Stimulated activated CD8-positive, alpha-beta memory T cell treated with anti-CD3 and anti-CD28 coated beads, Interleukin-12 subunit alpha, Interleukin-12 subunit beta, amount 100 ng/mL, for 1 hour (primary cell): Measurements from ENCODE around the gene ASTN2.

Experiments used
- DNase-seq: peaks from one replicate; pipeline ENCODE4 v3.0.0-alpha.2; 2020; ENCODE audit warnings: low read depth

ASTN2 gene

DNA sequence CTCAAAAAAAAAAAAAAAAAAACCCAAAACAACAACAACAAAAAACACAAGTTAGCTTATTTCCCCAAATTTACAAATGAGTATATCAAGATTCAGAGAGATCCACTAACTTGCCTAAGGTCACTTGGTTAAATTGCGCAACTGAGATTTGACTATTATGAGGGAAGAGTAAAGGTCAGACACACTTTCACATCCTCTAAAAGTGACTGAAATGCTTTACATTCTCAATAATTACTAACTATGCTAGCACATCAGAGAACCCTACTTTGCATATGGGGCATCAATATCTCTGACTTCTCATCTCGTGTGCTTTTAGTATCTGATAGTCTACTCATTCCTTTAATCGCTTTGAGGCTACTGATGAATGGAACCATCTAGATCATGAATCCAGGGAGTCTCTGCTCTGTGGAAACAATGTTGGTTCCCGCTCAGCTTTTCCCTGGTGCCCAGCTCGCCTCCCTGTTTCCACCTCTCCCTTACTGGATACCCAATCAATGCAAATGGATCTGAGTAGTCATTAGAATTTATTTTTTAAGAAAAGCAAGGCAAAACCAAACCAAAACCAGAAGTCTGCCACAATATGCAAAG lies 909.9 kb downstream of the ASTN2 start:
- DNase-seq, result no peak

DNA sequence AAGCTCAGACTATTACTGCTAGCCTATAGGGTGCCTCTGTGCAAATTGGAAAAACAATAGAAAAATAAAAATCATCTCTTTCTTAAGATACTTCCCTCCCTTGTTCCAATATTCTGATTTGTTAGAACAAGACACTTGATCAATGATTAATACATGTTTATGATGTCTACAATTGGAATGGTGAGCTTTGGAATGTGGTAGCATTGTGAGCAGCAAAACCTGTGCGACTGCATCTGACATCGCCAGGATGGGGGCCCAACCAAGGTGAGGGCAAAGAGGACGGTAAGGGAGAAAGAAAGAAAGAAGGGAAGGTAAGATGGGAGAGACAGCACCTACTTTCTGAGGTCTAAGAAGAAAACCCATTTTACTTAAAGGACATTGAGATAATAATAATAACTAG lies 910.8 kb downstream of the ASTN2 start:
- no peak for DNase-seq

DNA sequence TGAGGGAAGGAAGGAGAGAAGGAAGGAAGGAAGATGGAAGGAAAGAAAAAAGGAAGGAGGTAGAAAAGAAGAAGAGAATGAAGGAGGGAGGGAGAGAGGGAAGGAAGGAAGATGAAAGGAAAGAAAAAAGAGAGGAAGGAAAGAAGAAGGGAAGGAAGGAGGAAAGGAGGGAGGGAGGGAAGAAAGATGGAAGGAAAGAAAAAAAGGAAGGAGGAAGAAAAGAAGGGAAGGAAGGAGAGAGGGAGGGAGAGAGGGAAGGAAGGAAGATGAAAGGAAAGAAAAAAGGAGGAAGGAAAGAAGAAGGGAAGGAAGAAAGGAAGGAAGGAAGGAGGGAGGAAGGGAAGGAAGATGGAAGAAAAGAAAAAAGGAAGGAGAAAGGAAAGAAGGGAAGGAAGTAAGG lies 912.1 kb downstream of the ASTN2 start:
- no peak for DNase-seq

DNA sequence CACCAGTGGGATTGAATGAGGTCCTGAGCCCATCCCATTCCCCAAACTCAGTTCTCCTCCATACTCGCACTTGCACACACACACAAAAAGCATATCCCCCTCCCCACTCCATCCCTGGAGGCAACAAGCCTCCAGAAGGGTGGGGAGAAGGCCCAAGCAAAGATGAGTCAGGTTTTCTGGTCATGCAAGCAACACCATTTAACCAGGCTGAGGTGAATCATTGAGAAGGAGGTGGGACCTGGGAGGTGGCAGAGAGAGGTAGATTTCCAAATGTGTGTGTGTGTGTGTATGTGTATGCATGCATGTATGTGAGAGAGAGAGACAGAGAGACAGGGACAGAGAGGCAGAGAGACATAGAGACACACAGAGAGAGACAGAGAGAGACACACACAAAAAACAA lies 913.0 kb downstream of the ASTN2 start:
- DNase-seq, result no peak

DNA sequence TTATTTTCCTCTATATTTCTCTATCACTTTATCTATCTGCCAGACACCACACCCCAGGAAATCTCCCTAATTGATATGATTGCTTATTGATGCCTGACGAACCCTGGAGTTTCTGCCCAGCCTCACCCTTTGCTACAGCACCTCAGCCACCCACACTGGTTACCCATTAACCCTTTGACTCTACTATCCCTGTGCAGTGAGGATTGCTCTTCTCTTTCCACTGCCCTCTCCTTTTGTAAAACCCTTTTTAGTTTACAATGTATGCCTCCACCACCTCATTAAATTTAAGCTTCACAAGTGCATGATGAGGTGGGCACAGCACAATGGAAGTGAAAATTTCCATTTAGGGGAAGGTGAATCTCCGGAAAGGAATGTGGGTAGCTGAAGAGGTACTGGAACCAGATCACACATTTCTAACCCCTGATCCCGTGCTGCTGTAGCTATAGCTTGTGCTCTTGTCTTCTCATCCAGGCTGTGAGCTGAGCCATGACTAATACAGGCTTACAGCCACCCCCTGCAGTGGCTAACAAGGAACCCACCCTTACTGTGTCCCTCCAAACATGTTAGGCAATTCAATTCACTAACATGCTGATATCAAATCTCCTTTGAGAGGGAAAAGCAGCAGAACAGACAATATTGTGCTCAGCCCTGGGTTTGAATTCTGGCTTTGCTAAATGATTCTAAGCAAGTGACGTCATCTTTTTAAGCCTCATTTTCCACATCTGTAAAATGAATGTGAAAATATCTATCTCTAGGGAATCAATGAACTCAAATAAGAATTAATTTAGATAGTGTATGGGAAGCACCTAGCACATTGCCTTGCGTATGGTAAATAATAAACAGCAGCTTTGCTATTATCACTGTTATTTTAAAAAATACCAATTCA lies 914.6 kb downstream of the ASTN2 start:
- DNase-seq, result no peak

DNA sequence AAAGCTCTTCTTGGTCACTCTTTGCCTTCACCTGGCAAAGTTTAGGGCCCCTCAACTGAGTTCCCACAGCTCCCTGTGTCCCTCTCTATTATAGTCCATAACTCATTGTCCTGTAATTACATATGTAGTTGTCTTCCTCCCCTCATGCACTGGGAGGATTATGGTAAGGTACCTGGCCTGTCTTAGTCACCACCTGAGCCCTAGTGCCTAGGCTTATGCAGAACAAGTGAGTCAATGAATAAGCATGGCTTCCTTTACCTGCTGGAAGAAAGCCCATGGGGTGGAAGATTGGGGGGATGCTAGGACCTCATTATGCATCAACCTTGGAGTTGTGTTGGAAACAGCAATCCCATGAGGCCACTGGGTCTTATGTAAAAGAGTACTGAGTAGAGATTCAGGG lies 915.4 kb downstream of the ASTN2 start:
- DNase-seq, result no peak

DNA sequence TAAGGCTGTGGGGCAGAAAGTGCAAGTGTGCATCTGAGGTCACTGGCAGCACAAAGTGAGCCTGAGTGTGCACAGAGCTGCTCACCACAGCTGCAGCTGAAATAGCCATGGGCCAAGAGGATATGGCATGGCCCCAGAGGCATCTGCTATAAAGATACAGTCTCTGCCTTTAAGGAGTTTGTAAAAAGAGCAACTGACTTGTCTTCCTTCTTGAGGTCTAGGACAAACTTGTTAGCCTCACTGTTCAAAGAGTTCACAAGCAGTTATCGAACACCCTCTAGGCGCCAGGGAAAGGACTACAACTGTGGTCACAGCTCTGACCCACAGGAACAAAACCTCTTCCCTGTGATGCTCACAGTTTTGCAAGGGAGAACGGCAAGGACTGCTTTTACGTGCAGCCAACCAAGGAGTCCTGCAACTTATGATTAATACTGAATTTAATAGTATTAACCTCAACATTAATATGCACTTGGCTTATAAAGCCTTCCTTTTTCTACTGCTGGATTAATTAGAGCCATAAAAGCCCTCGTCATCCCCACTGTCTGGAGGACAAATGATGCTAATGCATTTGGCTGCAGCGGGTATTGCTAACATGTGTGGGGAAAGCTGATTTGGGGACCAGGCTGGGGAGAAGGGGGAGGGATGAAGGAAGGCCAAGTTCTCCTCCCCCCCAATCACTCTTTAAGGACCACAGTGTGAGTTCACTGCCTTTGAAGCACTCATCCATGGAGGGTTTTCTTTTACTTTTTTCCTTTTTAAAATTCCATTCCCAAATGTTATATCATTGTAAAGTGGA lies 917.6 kb downstream of the ASTN2 start:
- no peak for DNase-seq

DNA sequence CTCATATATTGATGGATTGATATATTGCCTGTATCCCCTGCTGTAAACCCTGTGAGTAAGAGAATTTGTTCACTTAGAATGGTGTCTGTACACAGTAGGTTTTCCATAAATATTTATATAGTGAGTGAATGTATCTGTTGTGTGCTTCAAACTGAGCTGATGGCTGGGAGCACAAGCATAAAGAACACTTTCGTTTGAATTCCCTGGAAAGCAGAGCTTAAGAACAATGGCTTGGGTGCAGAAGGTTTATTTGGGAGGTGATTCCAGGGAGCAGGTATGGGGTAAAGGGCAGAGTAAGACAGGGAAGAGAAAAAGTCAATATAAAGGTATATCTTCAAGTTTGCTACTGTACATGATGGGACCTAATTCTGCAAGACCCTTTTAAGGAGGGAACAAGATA lies 918.7 kb downstream of the ASTN2 start:
- no peak for DNase-seq

DNA sequence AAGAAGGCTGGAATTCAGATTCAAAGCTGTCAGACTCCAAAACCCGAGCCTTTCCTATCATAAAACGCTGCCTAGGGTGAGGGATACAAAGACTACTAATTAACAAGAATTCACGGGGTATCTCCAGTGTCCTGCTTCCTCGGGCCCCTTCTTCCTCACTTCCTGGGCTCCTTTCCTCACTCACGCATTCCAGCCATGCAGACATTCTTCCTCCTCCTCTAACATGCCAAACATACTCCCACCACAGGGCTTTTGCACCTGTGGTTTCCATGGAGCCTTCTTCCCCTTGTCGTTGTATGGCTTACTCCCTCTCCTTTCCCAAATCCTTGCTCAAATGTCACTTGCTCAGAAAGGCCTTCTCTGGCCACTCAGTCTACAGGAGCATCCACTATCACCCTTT lies 919.1 kb downstream of the ASTN2 start:
- no peak for DNase-seq

DNA sequence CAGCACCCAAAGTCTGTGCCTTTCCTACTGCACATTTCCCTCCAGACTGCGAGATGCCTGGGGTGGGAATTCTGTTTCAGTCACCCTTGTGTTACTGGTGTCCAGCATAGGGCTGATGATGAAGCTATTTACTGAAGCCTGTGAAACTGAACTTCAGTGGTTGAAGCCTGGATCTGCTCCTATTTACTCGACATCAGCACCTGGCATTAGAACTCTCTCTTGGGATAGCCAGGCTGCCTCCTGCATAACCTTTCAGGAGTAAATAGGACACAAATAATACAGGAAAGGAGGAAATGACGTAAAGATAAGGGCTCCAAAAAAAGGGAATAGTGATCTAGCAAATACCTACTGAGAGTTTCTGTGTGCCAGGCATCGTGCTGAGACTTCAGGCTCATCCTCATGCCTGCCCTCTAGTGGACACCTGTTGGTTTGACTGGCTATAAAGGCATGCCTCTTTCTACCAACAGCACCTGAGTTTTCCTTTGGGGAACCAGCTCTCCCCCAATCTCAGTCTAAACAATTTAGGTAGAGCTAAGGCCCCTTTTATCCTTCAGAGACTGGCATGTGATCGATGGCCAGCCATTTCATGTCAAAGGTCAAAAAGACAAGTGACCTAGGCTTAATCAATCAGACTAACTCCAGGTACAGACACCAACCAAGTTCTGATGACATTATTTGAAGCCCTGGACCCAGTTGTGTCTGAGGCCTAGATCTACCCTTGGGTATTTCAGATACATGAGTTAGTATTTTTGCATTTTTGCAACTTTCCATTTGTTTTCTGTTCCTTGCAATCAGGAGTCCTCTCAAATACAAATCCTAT lies 919.8 kb downstream of the ASTN2 start:
- DNase-seq, result no peak

DNA sequence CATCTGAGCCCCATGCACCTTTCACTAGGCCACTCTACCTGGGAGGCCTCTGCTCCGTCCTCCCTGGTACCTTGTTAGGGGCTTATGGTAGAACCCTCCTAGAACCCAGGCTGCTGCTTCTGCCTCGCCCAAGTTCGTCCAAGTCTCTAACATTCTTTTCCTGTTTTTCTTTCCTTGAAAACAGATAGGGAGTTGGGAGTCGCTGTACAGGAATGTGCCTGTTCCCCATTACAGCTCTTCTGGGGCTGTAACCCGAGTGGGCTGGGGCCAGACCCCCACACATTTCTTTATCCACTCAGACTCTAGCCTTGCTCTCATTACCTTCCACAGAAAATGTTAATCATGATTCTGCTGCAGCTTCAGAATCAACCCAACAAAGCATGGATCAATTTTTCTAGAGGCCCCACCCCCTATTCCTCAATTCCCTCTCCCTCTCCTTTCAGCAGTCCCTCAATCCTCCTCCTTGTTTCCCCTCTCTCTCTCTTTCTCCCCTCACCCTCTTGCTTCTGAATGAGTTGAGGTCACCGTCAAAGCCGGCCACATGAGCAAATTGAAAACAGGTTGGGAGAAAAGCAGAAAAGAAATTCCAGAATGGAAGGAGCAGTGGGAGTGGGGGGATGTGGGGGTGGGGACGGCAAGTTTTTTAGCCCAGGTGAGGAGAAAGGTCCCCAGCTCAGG lies 921.5 kb downstream of the ASTN2 start:
- no peak for DNase-seq

DNA sequence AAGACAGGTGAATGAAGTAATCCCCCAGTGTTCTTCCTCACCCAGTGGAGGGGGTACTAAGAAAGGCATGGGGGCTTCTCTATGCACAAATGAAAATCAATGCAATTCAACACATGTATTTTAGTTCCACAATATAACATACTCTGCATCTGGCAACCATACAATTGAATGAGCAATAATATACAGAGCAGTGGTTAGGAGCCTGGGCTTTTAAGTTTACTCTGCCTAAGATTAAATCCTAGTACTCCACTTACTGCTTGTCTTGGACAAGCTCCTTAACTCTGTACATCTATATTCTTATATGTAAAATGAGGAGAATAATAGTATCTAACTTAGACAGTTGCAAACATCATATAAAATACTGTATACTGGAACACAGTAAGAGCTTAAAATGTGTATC lies 923.2 kb downstream of the ASTN2 start:
- no peak for DNase-seq

DNA sequence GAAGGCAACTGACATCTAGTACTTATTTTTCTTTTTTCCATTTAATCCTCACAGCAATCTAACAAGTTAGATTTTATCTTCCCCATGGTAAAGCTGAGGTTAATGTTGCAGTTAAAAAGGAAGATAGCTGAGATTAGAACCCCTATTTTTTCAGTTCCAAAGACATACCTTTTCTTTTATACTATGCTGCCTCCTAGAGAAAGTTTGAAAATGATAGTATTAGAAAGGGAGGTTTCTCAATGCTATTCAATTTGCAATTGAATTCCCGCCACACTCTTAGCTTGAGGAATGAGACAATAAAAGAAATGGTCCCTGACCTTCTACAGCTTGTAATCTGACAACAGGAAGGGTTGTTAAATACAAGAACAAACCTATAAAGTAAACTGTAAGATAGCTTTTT lies 923.6 kb downstream of the ASTN2 start:
- no peak for DNase-seq

DNA sequence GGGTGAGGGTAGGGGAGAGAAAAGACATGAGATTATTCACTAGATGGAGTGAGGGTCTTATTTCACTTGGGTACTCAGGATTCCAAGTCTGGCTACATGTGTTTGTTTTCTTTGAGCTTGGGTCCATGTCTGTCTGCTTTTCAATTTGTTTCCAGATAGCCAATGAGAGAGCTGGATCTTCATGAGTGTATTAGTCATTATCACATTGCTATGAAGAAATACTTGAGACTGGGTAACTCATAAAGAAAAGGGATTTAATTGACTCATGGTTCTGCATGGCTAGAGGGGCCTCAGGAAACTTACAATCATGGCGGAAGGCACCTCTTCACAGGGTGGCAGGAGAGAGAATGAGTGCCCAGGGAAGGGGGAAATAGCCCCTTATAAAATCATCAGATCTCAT lies 924.5 kb downstream of the ASTN2 start:
- DNase-seq, result no peak

DNA sequence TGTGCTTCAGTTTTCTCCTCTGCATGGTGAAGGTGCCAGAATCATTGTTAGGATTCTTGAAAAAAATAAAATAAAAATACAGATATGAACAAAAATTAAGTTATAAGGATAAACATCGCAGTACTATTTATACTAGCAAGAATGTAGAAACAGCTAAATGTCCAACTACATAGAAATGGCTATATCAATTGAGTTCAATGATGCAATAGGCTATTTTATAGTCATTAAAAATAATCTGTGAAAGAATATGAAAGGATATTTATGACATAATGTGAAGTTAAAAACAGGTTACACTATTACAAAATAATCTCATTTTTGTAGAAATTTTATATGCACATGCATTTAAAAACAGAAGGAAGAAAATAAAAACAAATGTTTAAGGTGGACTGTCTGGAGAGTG lies 926.5 kb downstream of the ASTN2 start:
- no peak for DNase-seq

DNA sequence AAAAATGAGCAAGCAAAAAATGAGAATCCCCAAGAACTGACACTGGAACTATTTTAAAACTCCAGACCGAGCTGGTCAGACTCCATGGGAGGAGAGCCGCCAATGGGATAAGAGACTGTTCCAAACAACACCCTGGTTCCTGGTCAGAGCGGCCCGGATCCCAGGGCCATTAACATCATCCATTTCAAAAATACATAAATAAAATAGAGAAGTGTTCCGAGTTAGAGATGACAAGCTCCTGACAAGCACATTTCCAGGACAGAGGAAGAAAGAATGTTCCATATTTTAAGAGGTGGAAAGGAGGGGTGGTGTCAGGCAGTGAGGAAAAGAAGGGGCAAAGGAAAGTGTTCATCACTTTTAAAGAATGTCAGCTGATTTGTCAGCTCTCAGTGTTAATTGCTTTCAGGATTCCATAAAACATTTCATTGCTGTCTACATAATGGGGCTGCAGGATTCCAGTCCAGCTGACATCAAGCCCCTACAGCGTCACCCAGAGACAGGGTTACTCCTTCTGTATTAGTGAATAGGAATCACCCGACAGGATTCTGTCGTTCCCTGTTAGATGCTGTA lies 930.3 kb downstream of the ASTN2 start:
- no peak for DNase-seq

DNA sequence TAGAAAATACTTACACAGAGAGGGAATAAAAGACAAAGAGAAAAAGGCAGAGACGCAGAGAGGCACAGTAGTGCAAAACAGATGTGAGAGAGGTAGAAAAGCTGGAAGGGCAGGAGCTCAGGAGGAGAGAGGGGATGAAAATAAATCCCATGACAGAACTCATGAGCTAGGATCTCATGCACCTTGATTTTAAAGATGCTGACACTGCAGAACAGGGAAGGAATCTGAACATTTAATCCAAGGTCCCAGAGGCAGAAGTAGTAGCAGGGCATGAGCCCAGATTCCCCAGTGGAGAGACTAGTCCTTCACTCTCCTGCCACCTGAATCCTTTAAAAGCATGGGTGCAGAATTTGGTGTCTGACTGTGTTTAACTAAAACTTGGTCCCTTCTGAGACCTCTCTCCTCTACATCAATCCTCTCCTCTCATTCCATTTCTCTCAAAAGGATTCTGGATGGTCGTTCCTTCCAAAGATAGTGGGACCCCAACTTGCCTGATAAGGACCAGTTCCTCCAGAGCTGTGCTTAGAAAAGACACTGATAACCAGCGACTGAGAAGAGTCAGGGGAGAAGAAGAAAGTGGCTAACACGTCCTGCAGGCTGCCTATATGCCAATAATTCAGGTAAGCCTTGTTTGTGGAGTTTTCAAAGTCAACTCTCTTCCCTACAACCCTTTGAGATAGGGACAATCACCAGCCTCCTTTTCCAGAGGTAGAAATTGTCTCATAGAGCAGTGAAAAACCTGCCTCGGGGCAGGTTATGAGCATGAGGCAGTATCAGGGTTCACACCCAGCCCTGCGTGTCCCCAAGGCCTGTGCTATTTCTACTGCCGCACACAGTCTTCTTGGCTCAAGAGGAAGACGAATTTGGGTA lies 931.0 kb downstream of the ASTN2 start:
- DNase-seq, result no peak

DNA sequence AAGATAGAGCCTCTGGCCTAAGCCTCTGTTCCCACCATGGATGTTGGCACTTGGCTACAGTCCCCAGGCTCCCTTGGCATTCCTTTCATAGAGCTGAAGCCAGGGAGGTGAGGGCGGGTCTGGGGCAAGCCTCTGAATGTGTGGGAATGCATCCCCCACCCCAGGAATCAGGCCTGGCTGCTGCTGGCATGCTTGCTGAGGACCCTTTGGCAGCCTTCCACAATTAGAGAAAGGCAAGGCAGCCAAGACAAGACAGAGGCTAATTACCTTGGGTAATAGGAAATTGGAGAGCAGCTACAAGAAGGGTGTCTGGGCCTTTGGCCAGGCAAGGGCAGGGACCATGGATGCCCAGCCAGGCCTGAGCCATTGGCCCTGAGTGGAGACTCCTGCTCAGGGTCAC lies 932.1 kb downstream of the ASTN2 start:
- DNase-seq, result no peak

DNA sequence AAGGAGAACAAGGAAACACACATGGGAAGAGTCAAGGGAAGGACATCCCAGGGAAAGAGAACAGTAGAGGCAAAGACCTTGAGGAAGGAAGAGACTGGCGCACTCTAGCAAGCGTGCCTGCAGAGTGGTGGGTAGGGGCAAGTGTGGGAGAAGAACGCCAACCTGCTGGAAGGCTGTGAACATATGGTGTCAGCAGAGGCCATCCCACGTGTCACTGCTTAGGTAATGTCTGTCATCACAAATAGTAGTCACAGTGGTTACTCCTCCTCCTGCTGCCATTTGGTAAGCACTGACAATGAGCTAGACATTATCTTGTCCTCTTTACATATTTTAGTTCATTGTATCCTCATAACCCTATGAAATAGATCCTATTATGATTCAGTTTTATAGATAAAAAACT lies 934.2 kb downstream of the ASTN2 start:
- DNase-seq, result no peak

DNA sequence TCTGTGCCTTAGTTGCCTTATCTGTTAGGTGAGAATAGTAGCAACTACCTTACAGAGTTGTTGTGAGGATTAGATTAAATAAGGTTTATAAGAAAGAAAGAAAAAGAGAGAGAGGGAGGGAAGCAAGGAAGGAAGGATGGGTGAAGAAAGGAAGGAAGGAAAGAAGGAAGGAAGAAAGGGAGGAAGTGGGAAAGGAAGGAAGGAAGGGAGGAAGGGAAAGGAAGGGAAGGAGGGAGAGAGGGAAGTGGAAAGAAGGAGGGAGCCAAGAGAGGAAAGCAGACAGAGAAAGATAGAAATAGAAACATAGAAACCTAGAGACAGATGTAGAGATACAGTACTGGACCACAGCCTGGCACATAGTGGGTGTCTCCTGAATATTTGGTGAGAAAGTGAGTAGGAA lies 934.9 kb downstream of the ASTN2 start:
- DNase-seq, result no peak
